Stimulated activated CD4-positive, alpha-beta T cell treated with anti-CD3 and anti-CD28 coated beads, TNF-alpha, amount 100 ng/mL, for 24 hours (primary cell): ENCODE measurements around the gene RPS6KB1.
"Not testable (repeated sequence)": the region's sequence is repeated elsewhere in the genome, so short reads cannot be mapped to it uniquely, and the experiment has no call there.

Source experiments
- DNase-seq, 3 experiments: peaks; one replicate each; pipeline ENCODE4 v3.0.0-alpha.2; 2020; ENCODE audit warnings: low read depth in 3 of 3

RPS6KB1 gene

GRCh38 chr17:59870482-59870881 lies 22.4 kb upstream of the RPS6KB1 start:
- DNase-seq: no peak

- no peak for DNase-seq
These were observed 20.6 kb upstream of the RPS6KB1 start for GRCh38 chr17:59872351-59872750.

GRCh38 chr17:59873414-59873813 lies 19.5 kb upstream of the RPS6KB1 start:
- DNase-seq: not testable (repeated sequence)

GRCh38 chr17:59874376-59874775 lies 18.5 kb upstream of the RPS6KB1 start:
- DNase-seq: no peak

- DNase-seq: no peak
These were observed 16.8 kb upstream of the RPS6KB1 start for GRCh38 chr17:59876107-59876506.

- DNase-seq: no peak
These were observed 15.0 kb upstream of the RPS6KB1 start for GRCh38 chr17:59877965-59878364.

- no peak for DNase-seq
These were observed 14.3 kb upstream of the RPS6KB1 start for GRCh38 chr17:59878624-59879023.

- DNase-seq: no peak
These were observed 8.1 kb upstream of the RPS6KB1 start for GRCh38 chr17:59884861-59885260.

- no peak for DNase-seq
These were observed 4.7 kb upstream of the RPS6KB1 start for GRCh38 chr17:59888145-59888750.

- no peak for DNase-seq
These were observed 2.2 kb upstream of the RPS6KB1 start for GRCh38 chr17:59890720-59891119.

- DNase-seq: no peak
These were observed 534 bp upstream of the RPS6KB1 start for GRCh38 chr17:59892251-59892923.

- DNase-seq: no peak
These were observed 767 bp downstream of the RPS6KB1 start for GRCh38 chr17:59893676-59894100.

- DNase-seq: no peak
These were observed 4.2 kb downstream of the RPS6KB1 start for GRCh38 chr17:59897090-59897489.

- no peak for DNase-seq
These were observed 6.2 kb downstream of the RPS6KB1 start for GRCh38 chr17:59899099-59899498.

GRCh38 chr17:59901604-59902003 lies 8.7 kb downstream of the RPS6KB1 start:
- DNase-seq: no peak

GRCh38 chr17:59903455-59903854 lies 10.5 kb downstream of the RPS6KB1 start:
- DNase-seq: no peak

- no peak for DNase-seq
These were observed 14.5 kb downstream of the RPS6KB1 start for GRCh38 chr17:59907467-59907866.

- no peak for DNase-seq
These were observed 21.4 kb downstream of the RPS6KB1 start for GRCh38 chr17:59914274-59914854.

- DNase-seq: no peak
These were observed 23.5 kb downstream of the RPS6KB1 start for GRCh38 chr17:59916446-59916845.

GRCh38 chr17:59920637-59921036 lies 27.7 kb downstream of the RPS6KB1 start:
- DNase-seq: not testable (repeated sequence)

GRCh38 chr17:59930121-59930520 lies 37.2 kb downstream of the RPS6KB1 start:
- DNase-seq: not testable (repeated sequence)

- not testable (repeated sequence) for DNase-seq
These were observed 37.8 kb downstream of the RPS6KB1 start for GRCh38 chr17:59930768-59931167.

GRCh38 chr17:59933317-59933716 lies 40.4 kb downstream of the RPS6KB1 start:
- not testable (repeated sequence) for DNase-seq
